ENCODE results near the gene SERPINB6. TPM values are rescaled to one million over a fixed set of nuclear protein-coding genes. Genes with fewer than 3 reads are reported as not detected.
"Not testable (repeated sequence)": the region's sequence is repeated elsewhere in the genome, so short reads cannot be mapped to it uniquely, and the experiment has no call there.

SERPINB6 gene
- total RNA-seq, 1 experiment from 2014 or later = 93.5 TPM

- DNase-seq (ENCODE audit: extremely low read depth, low read depth) = no peak
Measured at GRCh38 chr6:2917801-2918445, 53.4 kb downstream of the SERPINB6 start.

- DNase-seq (ENCODE audit: extremely low read depth, low read depth) = no peak
Measured at GRCh38 chr6:2917065-2917464, 54.3 kb downstream of the SERPINB6 start.

DNA sequence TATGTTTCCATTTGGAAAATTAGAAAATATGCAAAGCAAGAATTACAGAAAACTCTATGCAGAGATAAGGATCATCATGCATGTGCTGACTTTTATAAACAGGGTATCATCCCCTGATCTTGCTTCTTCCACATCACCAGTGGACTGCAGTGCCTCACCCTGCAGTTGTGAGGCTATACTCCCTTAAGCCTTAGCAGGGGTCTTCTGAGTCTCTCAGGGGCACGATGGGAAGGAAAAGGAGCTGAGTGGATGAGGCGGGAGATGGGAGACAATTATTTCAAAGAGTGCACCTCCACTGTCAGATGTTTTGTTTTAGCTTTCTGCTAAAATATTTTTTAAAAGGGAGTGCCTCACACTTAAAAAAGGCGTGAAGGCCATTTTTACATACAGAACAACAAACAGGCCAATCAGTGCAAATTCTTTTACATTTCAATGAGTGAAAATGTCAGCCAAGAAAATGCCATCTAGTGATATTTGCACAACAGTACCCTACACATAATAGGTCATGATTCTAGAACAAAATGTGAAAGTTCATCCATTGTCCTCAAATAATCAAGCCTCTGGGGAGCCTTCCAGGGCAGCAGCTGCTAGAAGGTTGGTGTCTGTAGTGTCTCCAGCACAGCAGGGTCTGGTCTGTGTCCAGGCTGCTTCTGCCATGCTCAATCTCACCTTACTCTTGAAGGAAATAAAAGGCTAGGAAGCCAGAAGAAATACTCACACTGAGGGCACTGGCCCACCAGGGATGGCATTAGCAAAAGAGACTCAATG is 55.0 kb downstream of the SERPINB6 start:
- no peak for DNase-seq (ENCODE audit: extremely low read depth, low read depth)

DNA sequence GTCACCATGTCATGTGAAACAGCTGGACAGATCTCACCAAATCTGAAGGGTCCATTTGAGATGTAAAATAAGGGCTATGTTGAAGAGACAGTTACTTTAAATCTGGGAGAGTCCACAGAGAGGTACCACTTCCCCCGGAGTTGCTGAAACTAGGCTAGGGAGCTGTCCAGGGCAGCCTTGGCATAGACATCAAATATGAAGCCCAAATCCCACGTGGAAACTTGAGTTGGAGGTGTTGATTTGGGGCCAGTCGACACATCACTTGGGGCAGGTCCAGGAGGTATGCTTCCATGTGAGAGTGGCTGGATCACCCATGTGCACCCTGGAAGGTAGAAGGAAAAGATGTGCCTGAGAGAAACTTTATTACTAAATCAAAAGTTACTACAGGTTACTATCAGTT is 56.2 kb downstream of the SERPINB6 start:
- DNase-seq (ENCODE audit: extremely low read depth, low read depth) = no peak

DNA sequence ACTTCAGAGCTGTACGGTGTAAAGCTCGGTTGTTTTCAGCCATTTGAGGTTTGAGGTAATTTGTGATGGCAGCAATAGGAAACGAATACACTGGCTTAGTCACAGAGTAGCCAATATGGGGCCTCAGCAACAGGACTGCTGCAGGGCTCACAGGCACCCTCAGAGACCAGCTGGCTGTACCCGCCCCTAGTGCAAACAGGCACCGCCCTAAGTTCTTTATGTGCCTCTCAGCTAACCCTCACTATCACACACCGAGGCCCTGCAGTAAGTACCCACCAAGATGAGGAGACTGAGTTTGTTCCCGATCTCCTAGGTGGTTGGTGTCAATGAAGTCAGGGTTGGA is 57.1 kb downstream of the SERPINB6 start:
- DNase-seq (ENCODE audit: extremely low read depth, low read depth) = peak; percentile 6

GRCh38 chr6:2913621-2914317 is 57.6 kb downstream of the SERPINB6 start:
- DNase-seq (ENCODE audit: extremely low read depth, low read depth) = no peak

- no peak for DNase-seq (ENCODE audit: extremely low read depth, low read depth)
Measured at GRCh38 chr6:2911171-2911570, 60.2 kb downstream of the SERPINB6 start.

DNA sequence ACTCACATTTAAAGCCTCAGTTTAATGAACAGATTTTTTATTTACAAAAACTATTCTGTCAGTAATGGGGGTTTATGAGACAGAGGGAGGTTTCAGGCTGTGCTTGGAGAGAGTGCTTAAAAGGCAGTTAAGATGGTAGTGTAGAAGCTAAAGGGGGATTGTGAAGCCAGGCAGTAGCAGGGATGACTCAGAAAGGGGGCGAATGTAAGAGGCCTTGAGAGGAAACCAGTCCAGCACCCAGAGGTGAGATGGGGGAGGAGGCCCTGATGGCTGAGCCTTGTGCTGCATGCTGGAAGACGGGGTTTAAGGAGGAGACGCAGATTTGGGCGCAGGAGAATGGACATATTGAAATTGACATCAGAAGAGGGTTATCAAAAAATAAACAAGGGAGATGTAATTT is 61.6 kb downstream of the SERPINB6 start:
- DNase-seq (ENCODE audit: extremely low read depth, low read depth) = no peak

DNA sequence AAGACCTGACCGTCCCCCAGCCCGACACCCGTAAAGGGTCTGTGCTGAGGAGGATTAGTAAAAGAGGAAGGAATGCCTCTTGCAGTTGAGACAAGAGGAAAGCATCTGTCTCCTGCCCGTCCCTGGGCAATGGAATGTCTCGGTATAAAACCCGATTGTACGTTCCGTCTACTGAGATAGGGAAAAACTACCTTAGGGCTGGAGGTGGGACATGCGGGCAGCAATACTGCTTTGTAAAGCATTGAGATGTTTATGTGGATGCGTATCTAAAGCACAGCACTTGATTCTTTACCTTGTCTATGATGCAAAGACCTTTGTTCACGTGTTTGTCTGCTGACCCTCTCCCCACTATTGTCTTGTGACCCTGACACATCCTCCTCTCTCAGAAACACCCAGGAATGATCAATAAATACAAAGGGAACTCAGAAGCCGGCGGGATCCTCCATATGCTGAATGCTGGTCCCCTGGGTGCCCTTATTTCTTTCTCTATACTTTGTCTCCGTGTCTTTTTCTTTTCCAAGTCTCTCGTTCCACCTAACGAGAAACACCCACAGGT is 62.2 kb downstream of the SERPINB6 start:
- DNase-seq (ENCODE audit: extremely low read depth, low read depth) = not testable (repeated sequence)

GRCh38 chr6:2908516-2908915 is 62.9 kb downstream of the SERPINB6 start:
- DNase-seq (ENCODE audit: extremely low read depth, low read depth) = not testable (repeated sequence)

DNA sequence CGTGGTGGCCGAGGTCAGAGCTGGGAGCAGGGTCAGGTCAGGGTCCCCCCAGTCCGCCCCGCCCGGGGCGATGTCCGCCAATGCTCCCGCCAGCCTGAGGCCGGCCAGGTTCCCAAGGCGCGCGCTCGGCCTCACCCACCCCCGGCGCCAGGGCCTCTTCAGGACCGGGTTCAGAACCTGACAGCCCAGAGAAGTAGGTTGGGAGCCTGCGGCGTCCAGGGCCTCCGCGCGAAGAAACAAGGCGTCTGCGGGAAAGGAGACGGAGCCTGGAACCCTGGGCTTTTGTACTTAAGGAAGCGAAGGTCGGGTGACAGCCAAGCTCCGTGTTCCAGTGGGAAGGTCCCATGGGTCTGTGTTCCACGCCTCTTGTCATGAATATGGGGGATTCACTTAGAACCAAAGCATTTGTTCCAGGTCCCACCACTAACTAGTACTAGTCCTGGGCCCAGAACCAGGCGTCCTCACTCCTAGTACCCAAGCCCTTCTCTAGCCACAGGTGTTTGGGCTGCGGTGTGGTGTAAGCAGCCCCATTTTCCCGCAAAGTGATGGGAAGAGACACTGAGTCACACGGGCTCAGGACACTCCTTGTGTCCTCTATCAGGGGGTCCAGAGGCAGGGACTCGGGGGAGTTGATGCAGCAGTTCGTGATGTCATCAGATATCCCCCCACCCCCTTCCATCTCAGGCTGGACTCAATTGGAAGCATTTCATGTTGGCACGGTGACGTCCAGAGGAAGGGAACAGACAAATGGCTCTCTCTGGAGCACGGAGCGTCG is 67.8 kb downstream of the SERPINB6 start:
- not testable (repeated sequence) for DNase-seq (ENCODE audit: extremely low read depth, low read depth)

DNA sequence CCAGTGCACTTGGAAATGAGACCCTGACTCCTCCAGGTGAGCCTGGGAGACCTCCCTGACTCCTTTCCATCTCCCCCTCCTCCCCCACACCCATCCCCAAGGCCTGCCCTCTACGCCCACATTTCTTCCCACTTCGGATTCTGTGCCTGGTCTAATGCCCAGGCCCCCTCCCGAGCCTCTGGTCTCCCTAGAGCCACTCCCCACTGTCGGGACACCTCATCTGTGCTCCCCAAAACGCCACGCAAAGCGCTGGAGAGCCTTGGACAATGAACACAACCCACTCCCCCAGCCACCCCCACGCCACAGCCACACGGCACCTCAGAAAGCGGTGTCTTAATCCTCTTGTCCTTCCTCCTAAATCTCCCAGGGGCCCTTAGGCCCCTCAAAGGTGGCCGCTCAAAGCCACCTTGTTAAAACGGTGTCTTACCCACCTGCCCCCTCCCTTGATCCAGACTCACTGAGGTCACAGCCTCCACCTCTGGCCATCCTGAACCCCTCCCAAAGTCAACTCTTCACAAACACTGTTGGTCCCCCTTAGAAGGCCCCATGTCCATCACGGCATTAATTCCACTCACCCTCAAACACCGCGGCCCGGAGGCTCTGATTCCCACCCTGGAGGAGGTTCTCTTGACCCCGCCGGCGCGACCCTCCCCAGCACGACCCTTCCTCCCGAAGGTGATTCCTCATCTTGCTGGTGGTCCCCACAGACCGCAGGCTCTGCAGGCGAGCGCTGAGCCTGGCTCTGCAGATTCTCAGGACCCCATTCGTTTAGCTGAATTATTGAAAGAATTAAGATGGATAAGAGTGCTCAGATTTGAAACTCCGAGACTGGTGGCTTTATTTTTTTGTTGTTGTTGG is 69.5 kb downstream of the SERPINB6 start:
- DNase-seq (ENCODE audit: extremely low read depth, low read depth) = not testable (repeated sequence)

DNA sequence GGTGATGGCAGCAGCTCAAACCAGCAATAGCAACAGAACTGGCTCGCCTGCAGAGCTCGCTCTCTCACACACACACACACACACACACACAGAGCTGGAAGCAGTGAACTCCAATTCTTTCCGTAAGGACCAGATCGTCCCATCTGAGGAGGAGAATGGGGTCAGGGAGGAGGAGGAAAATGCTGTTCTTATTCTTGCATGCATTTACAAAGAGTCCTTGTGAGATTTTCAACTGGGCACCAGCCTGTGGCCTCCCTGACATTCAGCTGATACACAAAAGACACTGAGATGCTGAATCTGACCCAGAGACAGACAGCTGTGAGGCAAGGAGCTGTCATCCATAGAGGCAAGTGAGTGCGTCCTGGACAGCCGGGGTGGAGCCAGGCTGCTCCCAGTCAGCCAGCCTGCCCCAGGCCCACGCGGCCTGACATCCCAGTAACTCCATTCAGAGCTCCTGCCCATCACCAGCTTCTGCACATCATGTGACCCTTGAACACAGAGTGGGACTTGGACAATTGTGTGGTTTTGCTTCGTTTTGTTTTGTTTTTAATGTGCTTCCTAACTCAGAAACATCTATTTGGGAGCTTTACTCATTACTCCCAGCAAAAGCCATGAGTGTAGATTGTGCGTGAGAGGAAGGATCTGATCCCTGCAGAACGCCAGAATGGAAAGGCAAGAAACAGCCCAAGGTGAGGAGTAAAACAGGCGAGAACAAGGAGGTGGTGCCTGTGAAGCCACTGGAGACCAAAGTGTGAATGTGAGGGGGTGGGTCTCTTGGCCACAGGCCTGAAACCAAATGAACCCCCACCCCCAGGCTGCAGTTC is 70.3 kb downstream of the SERPINB6 start:
- no peak for DNase-seq (ENCODE audit: extremely low read depth, low read depth)

DNA sequence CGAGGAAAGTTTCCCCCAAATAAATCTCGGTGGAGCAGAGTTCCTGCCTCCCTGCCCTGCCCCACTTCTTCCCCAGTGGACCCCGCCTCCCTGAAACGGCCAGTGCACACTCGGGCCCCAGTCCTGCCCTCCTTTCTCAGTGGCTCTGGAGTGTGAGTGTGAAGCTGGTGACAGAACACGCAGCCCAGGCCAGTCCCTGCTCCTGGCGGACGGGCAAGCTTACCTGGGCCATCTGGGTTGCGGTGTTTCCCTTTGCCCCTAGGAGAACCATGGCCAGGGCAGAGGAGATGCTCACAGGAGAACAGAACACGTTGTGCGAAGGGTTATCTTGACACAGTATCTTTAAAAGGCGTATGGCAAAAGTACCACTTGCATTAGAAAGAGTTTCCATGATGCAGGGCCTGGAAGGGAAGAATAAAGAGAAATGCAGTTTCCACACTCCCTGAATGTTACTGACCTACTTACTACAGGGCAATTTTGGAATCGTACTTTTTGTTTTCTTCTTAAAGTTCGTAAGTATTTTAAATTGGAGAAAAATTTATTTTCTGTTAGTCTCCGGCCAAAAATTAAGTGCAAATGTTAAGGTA is 71.1 kb downstream of the SERPINB6 start:
- no peak for DNase-seq (ENCODE audit: extremely low read depth, low read depth)

DNA sequence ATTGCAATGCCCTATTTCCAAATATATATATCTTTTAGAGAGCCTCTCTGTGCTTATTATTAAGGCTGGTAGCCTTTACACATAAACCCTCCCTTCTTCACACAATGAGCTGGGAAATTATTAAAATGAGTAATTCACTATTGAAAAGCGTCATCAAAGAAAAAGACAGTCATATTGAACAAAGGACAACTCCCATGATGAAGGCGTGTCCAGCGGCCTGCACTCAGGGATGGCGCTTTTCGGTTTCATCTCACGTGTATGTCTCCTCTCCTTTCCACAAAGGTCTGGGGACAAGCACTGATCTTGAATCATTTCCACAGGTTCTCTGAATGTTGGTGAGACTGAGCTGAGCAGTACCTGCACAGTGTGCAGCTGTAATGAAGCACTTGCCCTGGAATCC is 71.8 kb downstream of the SERPINB6 start:
- no peak for DNase-seq (ENCODE audit: extremely low read depth, low read depth)

Data from NCI-H460 (cell line).